GM19023 (cell line): ENCODE measurements around the gene SLAMF9.

Experiments used
- ATAC-seq: cut with Tn5 transposase; IDR thresholded peaks from one replicate; pipeline ENCODE4 v1.9.1; 2021; ENCODE audit warnings: mild to moderate bottlenecking, moderate library complexity; ENCODE audit not compliant: unreplicated experiment

Gene SLAMF9

GRCh38 chr1:159922511-159923202, 31.4 kb downstream of the SLAMF9 start:
- ATAC-seq, result no peak

- no peak for ATAC-seq
Observed at GRCh38 chr1:159921700-159922504, 32.1 kb downstream of the SLAMF9 start.

- ATAC-seq, result peak; percentile 13
Observed at GRCh38 chr1:159921251-159921650, 32.8 kb downstream of the SLAMF9 start.

GRCh38 chr1:159920651-159921050, 33.4 kb downstream of the SLAMF9 start:
- ATAC-seq, result no peak

GRCh38 chr1:159920202-159920601, 33.8 kb downstream of the SLAMF9 start:
- ATAC-seq, result no peak

- ATAC-seq, result no peak
Observed at GRCh38 chr1:159919236-159919865, 34.7 kb downstream of the SLAMF9 start.

GRCh38 chr1:159918352-159919200, 35.5 kb downstream of the SLAMF9 start:
- no peak for ATAC-seq

GRCh38 chr1:159917533-159918351, 36.3 kb downstream of the SLAMF9 start:
- ATAC-seq, result no peak

GRCh38 chr1:159916242-159917051, 37.6 kb downstream of the SLAMF9 start:
- ATAC-seq, result no peak

GRCh38 chr1:159915571-159916241, 38.3 kb downstream of the SLAMF9 start:
- ATAC-seq, result no peak

- no peak for ATAC-seq
Observed at GRCh38 chr1:159914252-159915018, 39.6 kb downstream of the SLAMF9 start.

GRCh38 chr1:159913451-159914192, 40.4 kb downstream of the SLAMF9 start:
- ATAC-seq, result no peak

- ATAC-seq, result no peak
Observed at GRCh38 chr1:159911326-159912070, 42.5 kb downstream of the SLAMF9 start.

GRCh38 chr1:159908031-159908940, 45.8 kb downstream of the SLAMF9 start:
- ATAC-seq, result no peak

- ATAC-seq, result no peak
Observed at GRCh38 chr1:159906960-159907359, 47.1 kb downstream of the SLAMF9 start.
